ENCODE data around the gene YBX1. TPM values are rescaled to one million over a fixed set of nuclear protein-coding genes. Genes with fewer than 3 reads are reported as not detected.
A peak's percentile ranks its signal among the peaks of the same experiment; 100 is the strongest.

The YBX1 gene
- 100 to 1,000 TPM; 801 to 826 TPM for total RNA-seq

- no peak for TF ChIP-seq CTCF (IDR thresholded peaks at IDR 0.05)
- DNase-seq (ENCODE audit: low spot score): peak; percentile 99
- peaks cover 0 to 48% of the 10 kb centered on the region in 2 donors for H3K4me1 ChIP-seq
Observed at GRCh38 chr1:42681741-42682483, at the start of gene YBX1. Gene YBX1, plus strand, starts transcription at chr1:42682418. Its CDS starts 148 bp downstream, at chr1:42682566.

DNA sequence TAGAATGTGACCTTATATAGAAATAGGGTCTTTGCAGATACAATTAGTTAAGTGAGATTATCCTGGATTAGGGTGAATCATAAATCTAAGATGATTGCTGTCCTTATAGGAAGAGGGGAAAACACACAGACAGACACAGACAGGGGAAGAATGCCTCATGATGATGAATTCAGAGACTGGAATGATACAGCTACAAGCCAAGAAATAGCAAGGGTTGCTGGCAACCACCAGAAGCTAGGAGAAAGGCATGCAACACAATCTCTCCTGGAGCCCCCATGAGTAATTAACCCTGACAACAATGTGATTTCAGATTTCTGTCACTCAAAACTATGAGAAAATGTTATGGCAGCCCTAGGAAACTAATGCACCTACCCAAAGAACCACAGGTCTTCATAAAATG, 43.1 kb upstream of the YBX1 start:
- Histone ChIP-seq H3K4me3 (no peak overlapping the region), H3K9me3 (no peaks in the 10 kb centered on the region), H3K36me3 (no peaks in the 10 kb centered on the region), H3K27me3 (no peaks in the 10 kb centered on the region), H3K4me1 (no peaks in the 10 kb centered on the region), H3K27ac (no peak overlapping the region)
- no peak for TF ChIP-seq CTCF (IDR thresholded peaks at IDR 0.05)
- DNase-seq (ENCODE audit: low spot score): no peak

More at GRCh38 chr1:42681741-42682483, at the start of gene YBX1:
- no peaks in the 10 kb centered on the region for H3K27me3 ChIP-seq
- peak within 1 kb of the TSS; percentile 90 to 95 for H3K4me3 ChIP-seq
- H3K27ac ChIP-seq: peak within 1 kb of the TSS; percentile 97 to 98
- H3K9me3 ChIP-seq: no peaks in the 10 kb centered on the region
- no peaks in the 10 kb centered on the region for H3K36me3 ChIP-seq

DNA sequence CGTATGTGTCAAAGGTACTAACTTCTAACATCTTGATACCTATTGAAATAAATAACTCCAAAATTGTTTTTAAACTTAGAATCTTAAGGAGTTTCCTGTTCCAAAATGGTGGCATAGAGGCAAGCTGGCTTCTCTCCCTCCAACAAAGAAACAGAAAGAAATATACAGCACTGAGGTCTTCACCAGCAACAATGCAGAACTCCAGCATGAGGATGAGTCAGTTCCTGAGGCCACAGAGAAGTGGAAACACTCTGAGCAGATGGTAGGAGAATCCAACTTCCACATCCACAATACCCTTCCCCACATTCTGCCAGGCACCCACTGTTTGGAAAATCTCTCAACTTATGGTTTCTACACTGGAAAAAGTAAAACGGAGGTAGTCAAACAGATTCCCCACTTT, 36.2 kb upstream of the YBX1 start:
- no peak for TF ChIP-seq CTCF (IDR thresholded peaks at IDR 0.05)
- Histone ChIP-seq H3K27me3 (no peaks in the 10 kb centered on the region), H3K4me1 (no peaks in the 10 kb centered on the region), H3K4me3 (no peak overlapping the region), H3K27ac (no peak overlapping the region), H3K36me3 (no peaks in the 10 kb centered on the region), H3K9me3 (no peaks in the 10 kb centered on the region)
- DNase-seq (ENCODE audit: low spot score): no peak

- no peak overlapping the region for H3K4me3 ChIP-seq
- no peaks in the 10 kb centered on the region for H3K9me3 ChIP-seq
- peaks cover 0 to 16% of the 10 kb centered on the region in 2 donors for H3K4me1 ChIP-seq
- peaks cover 5% of the 10 kb centered on the region for H3K36me3 ChIP-seq
- no peak for DNase-seq (ENCODE audit: low spot score)
- H3K27ac ChIP-seq: peak overlapping the region; percentile 78 to 79
- TF ChIP-seq CTCF (IDR thresholded peaks at IDR 0.05): no peak
- no peaks in the 10 kb centered on the region for H3K27me3 ChIP-seq
Observed at GRCh38 chr1:42657201-42657600, 25.0 kb upstream of the YBX1 start.

- H3K9me3 ChIP-seq: no peaks in the 10 kb centered on the region
- peaks cover 0 to 16% of the 10 kb centered on the region in 2 donors for H3K4me1 ChIP-seq
- no peaks in the 10 kb centered on the region for H3K27me3 ChIP-seq
- peak; percentile 93 for DNase-seq (ENCODE audit: low spot score)
- H3K36me3 ChIP-seq: peaks cover 5% of the 10 kb centered on the region
- H3K4me3 ChIP-seq: peak within 1 kb of the TSS; percentile 78 to 86
- peak within 1 kb of the TSS; percentile 78 to 79 for H3K27ac ChIP-seq
- TF ChIP-seq CTCF (IDR thresholded peaks at IDR 0.05): peak in 1 of 2 donors; percentile 39
Observed at GRCh38 chr1:42657981-42658876, 24.0 kb upstream of the YBX1 start, which contains the start of gene PPIH. Gene PPIH, plus strand, starts transcription at chr1:42658423. Its CDS starts 24 bp downstream, at chr1:42658447.

Measured in right atrium auricular region (tissue), 2 donors.